ENCODE results near the gene ME1. TPM values are rescaled to one million over a fixed set of nuclear protein-coding genes. Genes with fewer than 3 reads are reported as not detected.
"Not testable (repeated sequence)": the region's sequence is repeated elsewhere in the genome, so short reads cannot be mapped to it uniquely, and the experiment has no call there.

The ME1 gene
- total RNA-seq, 2 donors from 2014 or later: 6.4 to 20.3 TPM

- H3K4me1 ChIP-seq (replicated peaks): no peaks in the 10 kb centered on the region
- WGBS: 96% methylated on average over 3 of the region's 3 CpGs
- no peak overlapping the region for H3K4me3 ChIP-seq
- intact Hi-C loops (cut with DNase I): no loop called here
- no peaks in the 10 kb centered on the region for H3K36me3 ChIP-seq
- no peak overlapping the region for H3K27ac ChIP-seq
- no peaks in the 10 kb centered on the region for H3K27me3 ChIP-seq (replicated peaks; ENCODE audit: insufficient read depth)
- DNase-seq (ENCODE audit: low spot score): no peak
- TF ChIP-seq POLR2A (IDR thresholded peaks at IDR 0.05): no peak
- no peak for TF ChIP-seq POLR2AphosphoS5 (IDR thresholded peaks at IDR 0.05)
- TF ChIP-seq, protein P1, sequence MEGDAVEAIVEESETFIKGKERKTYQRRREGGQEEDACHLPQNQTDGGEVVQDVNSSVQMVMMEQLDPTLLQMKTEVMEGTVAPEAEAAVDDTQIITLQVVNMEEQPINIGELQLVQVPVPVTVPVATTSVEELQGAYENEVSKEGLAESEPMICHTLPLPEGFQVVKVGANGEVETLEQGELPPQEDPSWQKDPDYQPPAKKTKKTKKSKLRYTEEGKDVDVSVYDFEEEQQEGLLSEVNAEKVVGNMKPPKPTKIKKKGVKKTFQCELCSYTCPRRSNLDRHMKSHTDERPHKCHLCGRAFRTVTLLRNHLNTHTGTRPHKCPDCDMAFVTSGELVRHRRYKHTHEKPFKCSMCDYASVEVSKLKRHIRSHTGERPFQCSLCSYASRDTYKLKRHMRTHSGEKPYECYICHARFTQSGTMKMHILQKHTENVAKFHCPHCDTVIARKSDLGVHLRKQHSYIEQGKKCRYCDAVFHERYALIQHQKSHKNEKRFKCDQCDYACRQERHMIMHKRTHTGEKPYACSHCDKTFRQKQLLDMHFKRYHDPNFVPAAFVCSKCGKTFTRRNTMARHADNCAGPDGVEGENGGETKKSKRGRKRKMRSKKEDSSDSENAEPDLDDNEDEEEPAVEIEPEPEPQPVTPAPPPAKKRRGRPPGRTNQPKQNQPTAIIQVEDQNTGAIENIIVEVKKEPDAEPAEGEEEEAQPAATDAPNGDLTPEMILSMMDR (IDR thresholded peaks at IDR 0.05): no peak
- H3K9me3 ChIP-seq: no peaks in the 10 kb centered on the region
Observed at GRCh38 chr6:83257791-83258190, 173.1 kb downstream of the ME1 start.

- H3K4me1 ChIP-seq (replicated peaks); H3K9me3 ChIP-seq; H3K36me3 ChIP-seq; H3K4me3 ChIP-seq; intact Hi-C loops (cut with DNase I); H3K27me3 ChIP-seq (replicated peaks; ENCODE audit: insufficient read depth); H3K27ac ChIP-seq; DNase-seq (ENCODE audit: low spot score): not testable (repeated sequence)
- WGBS: 99% methylated on average over 3 of the region's 3 CpGs
Observed at GRCh38 chr6:83256719-83257118, 174.1 kb downstream of the ME1 start.

- intact Hi-C loops (cut with DNase I): no loop called here
Observed at GRCh38 chr6:83252719-83253118, 178.1 kb downstream of the ME1 start.

GRCh38 chr6:83250235-83250634 lies 180.6 kb downstream of the ME1 start:
- no peaks in the 10 kb centered on the region for H3K9me3 ChIP-seq
- H3K4me3 ChIP-seq: no peak overlapping the region
- no peak overlapping the region for H3K27ac ChIP-seq
- no peaks in the 10 kb centered on the region for H3K36me3 ChIP-seq
- no peaks in the 10 kb centered on the region for H3K4me1 ChIP-seq (replicated peaks)
- H3K27me3 ChIP-seq (replicated peaks; ENCODE audit: insufficient read depth): no peaks in the 10 kb centered on the region
- TF ChIP-seq POLR2AphosphoS5 (IDR thresholded peaks at IDR 0.05) (no peak), POLR2A (IDR thresholded peaks at IDR 0.05) (no peak)
- TF ChIP-seq, protein P1 (IDR thresholded peaks at IDR 0.05): no peak
- no peak for DNase-seq (ENCODE audit: low spot score)
- intact Hi-C loops (cut with DNase I): no loop called here

More at GRCh38 chr6:83252719-83253118, 178.1 kb downstream of the ME1 start:
- H3K4me3 ChIP-seq: no peak overlapping the region
- DNase-seq (ENCODE audit: low spot score): no peak
- TF ChIP-seq POLR2A (IDR thresholded peaks at IDR 0.05) (no peak), POLR2AphosphoS5 (IDR thresholded peaks at IDR 0.05) (no peak)
- TF ChIP-seq, protein P1 (IDR thresholded peaks at IDR 0.05): no peak
- H3K27me3 ChIP-seq (replicated peaks; ENCODE audit: insufficient read depth): no peaks in the 10 kb centered on the region
- no peaks in the 10 kb centered on the region for H3K9me3 ChIP-seq
- H3K4me1 ChIP-seq (replicated peaks): no peaks in the 10 kb centered on the region
- WGBS: 79% methylated on average over 1 of the region's 1 CpG
- H3K27ac ChIP-seq: no peak overlapping the region
- no peaks in the 10 kb centered on the region for H3K36me3 ChIP-seq

DNA sequence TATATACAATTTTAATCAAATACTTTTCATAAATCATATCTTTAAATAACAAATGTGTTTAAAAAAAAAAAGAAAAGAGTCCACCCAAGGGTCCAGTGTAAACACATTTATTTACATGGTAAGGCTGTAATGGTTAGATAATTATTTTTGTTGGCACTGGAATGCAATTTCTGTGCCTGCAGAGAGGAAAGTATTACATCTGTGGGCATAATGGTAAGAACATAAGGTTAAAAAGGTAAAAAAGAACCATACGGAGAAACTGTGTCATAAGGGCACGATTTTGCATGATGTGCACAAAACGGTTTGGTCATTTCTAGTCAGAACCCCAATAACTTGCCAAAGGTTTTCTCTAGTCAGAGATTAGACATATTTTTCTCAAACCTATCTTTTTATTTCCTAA lies 183.4 kb downstream of the ME1 start:
- TF ChIP-seq POLR2A (IDR thresholded peaks at IDR 0.05) (no peak), POLR2AphosphoS5 (IDR thresholded peaks at IDR 0.05) (no peak)
- TF ChIP-seq, protein P1 (IDR thresholded peaks at IDR 0.05): no peak
- intact Hi-C loops (cut with DNase I): no loop called here
- H3K4me1 ChIP-seq (replicated peaks): no peaks in the 10 kb centered on the region
- 69% methylated on average over 3 of the region's 3 CpGs for WGBS
- no peak overlapping the region for H3K4me3 ChIP-seq
- no peaks in the 10 kb centered on the region for H3K36me3 ChIP-seq
- H3K27ac ChIP-seq: no peak overlapping the region
- H3K27me3 ChIP-seq (replicated peaks; ENCODE audit: insufficient read depth): no peaks in the 10 kb centered on the region
- no peaks in the 10 kb centered on the region for H3K9me3 ChIP-seq
- no peak for DNase-seq (ENCODE audit: low spot score)

All from prostate gland (tissue), 2 donors.